GM21619 (cell line): ENCODE measurements around the gene SPATA46.

ENCODE experiments used
- ATAC-seq: cut with Tn5 transposase; IDR thresholded peaks from one replicate; pipeline ENCODE4 v1.9.1; 2021; ENCODE audit not compliant: unreplicated experiment

The SPATA46 gene

DNA sequence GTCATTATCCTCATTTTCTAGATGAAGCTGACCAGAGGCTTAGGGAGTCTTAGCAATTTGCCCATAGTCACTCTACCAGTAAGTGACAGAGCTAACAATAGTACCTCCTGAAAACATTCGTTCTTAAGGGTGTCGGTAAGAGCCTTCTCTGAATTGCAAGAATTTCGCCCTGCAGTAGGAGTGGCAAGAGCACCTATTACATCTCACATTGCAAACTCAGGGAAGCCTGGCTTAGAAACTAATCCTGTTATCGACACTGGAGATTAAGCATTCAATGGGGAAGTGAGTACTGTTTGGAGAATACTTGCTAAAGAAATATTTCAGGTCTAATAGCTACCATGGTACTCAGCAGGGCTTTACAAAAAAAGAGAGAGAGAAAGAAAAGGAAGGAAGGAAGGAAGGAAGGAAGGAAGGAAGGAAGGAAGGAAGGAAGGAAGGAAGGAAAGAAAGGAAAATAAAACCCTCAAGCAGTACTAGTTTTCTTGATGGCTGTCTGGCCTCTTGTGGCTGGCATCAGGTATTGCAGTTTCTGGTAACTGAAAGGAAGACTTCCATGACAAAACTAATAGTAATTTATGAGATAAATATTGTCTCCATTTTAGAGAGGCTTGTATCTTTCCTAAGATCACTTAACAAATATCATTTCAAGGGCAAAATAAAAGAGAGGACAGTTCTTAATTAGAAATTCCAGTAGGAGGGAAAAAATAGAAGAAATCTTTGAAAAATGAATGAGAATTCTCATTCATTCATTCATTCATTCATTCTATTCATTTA lies 15.3 kb upstream of the SPATA46 start:
- ATAC-seq = no peak

DNA sequence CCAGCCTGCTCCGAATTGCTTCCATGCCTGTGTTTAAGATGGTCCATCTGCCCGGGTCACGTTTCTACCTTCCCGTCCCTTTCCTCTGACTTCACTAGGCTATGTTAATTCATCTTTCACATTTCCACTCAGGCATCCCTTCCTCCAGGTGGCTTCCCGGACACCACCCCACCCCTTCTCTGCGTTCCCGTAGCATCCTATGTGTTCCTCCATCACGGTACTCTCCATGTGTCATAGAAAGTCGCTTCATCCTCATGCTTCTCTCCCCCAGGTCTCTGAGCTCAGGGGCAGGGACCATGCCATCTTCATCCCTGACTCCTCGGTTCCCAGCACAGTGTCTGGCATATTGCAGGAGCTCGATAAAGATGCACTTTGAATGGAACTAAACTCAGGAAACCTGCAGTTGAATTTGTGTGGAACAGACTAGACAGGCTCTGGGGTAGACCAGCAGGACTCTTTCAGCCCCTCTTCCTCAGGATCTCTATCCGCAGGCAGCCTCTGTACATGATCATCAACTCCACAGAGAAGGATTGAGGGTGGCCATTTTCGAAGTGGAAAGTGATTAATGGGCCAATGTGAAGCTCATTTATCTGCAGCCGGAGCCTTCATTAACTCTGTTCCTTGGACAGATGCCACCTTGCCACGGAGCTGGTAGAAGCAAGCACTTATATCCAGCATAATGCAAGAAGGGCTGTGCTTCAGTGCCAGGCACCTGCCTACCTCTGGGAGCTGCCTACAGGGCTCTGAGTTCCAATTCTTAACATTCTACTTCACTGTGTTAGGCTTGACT lies 13.9 kb upstream of the SPATA46 start:
- no peak for ATAC-seq

DNA sequence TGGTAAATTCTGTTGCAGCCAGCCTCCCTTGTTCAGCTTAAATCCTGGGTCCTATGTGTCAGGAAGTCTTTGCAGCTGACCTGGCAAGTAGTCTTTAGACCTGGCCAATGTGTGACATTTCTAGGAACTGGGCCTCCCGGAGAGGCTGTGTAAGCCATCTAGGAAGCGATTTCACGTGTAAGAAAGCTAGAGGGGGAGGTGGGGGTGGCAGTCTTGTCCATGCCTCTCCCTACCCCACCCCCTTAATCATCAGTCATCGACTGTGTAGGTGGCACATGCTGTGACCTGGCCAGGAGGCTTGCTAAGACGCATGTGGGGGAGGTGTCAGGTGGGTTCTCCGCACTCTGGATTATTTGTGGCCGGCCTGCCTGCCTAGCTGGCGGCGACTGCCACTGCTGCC lies 13.3 kb upstream of the SPATA46 start:
- ATAC-seq = no peak

- no peak for ATAC-seq
Measured at GRCh38 chr1:162389021-162389818, 12.6 kb upstream of the SPATA46 start.

GRCh38 chr1:162388615-162389014 lies 12.0 kb upstream of the SPATA46 start:
- no peak for ATAC-seq

DNA sequence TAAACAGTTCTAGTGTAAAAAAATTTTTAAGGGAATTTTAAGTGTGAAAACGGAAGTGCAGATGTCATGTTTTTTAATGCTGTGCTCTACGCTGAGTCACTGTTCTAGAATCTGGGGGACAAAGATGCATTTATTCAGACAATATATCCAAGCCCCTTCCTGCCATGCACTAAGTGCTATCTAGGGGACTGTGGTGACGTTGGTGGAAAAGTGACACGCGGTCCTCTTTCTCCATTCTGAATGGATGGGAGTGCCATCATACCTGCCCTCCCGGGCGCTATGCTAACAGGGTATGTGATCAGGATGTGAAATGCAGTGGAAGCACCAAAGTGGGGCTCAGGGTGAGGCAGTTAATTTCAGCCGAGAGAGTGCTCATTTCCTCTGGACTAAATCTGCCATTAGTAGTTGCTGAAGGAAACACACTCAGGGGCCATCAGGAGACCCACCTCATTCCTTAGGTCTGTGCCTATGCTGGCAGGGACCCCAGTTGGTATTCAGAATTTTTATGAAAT lies 11.5 kb upstream of the SPATA46 start:
- no peak for ATAC-seq

GRCh38 chr1:162387226-162388082 lies 10.8 kb upstream of the SPATA46 start:
- no peak for ATAC-seq

- no peak for ATAC-seq
Measured at GRCh38 chr1:162386292-162387225, 9.9 kb upstream of the SPATA46 start.

GRCh38 chr1:162385702-162386101 lies 9.0 kb upstream of the SPATA46 start:
- no peak for ATAC-seq

DNA sequence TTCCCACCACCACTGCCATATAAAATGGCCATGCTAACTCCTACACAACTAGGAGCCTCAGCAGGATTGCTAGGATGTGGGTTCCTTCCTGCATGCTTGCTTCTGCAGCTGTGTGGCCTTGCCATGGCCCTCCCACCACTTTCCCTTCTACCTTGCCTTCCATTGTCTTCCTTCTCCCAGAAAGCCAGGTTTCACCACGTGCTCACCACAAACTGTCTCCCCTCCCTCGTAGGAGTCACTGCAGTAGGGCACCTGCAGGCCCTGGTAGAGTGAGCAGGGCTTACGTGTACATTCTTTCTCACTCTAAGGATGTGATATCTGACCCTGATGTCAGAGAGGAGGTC lies 8.6 kb upstream of the SPATA46 start:
- no peak for ATAC-seq

- ATAC-seq = no peak
Measured at GRCh38 chr1:162384601-162385279, 8.1 kb upstream of the SPATA46 start.

DNA sequence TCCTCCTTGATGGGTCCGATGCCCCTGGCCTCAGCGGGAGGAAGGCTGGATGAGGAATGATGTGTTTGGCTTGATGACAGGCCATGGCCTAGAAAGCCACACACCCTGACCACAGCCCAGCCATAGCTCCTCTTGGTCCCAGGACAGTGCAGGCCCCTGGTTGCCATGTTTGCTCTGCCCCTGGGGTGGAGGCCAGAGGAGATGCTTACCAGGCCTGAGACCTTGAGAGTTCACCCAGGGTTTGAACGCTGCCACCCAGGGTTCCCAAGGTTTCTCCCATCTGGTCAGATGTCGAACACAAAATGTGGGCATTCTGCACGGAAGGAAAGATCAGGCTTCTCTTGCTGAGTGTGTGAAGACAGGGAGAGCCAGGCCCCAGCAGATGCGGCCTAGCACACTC lies 7.5 kb upstream of the SPATA46 start:
- no peak for ATAC-seq

- ATAC-seq = no peak
Measured at GRCh38 chr1:162383516-162383915, 6.9 kb upstream of the SPATA46 start.

GRCh38 chr1:162383091-162383490 lies 6.4 kb upstream of the SPATA46 start:
- ATAC-seq = no peak

DNA sequence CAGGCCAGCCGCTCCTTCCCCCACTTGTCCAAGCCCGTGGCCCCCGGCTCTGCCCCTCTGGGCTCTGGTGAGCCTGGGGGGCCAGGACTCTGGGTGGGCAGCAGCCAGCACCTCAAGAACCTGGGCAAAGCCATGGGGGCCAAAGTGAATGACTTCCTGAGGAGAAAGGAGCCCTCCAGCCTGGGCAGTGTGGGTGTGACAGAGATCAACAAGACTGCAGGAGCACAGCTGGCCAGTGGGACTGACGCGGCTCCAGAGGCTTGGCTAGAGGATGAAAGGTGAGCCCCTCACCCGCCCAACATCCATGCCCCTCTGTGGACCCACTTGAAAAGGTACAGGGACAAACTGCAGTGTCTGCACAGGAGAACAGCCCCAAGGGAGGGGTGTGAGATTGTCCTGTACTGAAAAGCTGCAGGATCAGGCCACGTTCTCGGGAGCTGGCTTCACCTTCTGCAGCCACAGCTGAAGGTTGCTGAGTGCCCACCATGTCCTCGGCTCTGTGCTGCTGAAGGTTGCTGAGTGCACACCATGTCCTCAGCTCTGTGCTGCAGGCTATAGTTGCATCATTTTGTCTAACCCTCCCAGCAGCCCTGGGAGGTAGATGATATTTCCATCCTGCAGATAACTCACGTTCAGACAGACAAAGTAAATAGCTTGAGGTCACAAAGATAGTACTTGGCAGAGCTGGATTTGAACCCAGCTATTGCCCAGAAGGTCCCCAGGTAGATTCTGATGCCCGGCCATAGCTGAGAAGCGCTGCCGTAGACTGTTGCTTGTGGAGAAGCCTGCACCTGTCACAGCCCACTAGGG lies 5.5 kb upstream of the SPATA46 start:
- no peak for ATAC-seq

GRCh38 chr1:162381383-162381782 lies 4.7 kb upstream of the SPATA46 start, which contains the start of gene C1orf226:
TSS of gene C1orf226 (plus strand) at chr1:162381728. CDS start at chr1:162381902, 174 bp downstream.
- no peak for ATAC-seq

DNA sequence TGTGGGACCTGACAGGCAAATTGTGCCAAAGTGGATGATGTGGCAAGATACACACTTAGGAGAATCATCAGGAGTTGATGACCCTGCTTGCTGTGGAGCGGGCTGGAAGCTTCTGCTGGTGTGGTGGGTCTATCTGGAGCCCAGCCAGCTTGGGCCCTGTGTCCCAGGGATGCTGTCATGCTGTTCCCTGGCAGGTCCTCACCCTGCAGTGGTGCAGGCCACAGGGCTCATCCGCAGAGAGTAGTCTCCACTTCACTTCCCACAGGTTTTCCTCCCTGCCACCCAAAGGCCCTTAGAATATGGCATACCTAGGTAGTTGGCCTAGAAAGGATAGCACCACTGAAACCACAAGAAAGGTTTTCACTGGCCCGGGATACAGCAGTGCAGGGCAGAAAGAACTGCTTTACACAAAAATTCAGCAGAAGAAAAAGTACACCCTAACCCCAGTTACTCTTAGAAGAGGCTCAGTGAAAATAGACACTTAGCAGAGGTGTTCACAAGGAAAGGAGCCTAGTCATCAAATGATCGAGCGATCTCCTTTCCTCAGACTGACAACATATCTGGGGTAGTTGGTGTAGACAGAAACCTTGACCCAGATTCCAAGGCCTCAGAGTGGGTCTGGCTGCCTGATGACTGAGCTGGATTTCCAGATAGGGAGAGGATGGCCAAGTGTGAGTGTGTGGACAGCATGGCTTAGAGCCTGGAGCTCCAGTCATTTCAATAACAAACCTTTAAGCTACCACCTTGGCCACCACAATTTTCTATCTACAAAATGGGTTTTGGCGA lies 3.6 kb upstream of the SPATA46 start:
- no peak for ATAC-seq
